WI38 (cell line): ENCODE data around the gene SERTM2.

Experiments used
- H3K4me3 ChIP-seq: 2 replicates; pipeline ENCODE4 v1.5.1; 2011; ENCODE audit warnings: low read depth, mild to moderate bottlenecking, control low read depth, low read length
- CTCF ChIP-seq: IDR thresholded peaks from 2 replicates; pipeline ENCODE4 v1.5.1; 2012; ENCODE audit warnings: low read depth, mild to moderate bottlenecking, control low read depth, low read length

SERTM2 gene

DNA sequence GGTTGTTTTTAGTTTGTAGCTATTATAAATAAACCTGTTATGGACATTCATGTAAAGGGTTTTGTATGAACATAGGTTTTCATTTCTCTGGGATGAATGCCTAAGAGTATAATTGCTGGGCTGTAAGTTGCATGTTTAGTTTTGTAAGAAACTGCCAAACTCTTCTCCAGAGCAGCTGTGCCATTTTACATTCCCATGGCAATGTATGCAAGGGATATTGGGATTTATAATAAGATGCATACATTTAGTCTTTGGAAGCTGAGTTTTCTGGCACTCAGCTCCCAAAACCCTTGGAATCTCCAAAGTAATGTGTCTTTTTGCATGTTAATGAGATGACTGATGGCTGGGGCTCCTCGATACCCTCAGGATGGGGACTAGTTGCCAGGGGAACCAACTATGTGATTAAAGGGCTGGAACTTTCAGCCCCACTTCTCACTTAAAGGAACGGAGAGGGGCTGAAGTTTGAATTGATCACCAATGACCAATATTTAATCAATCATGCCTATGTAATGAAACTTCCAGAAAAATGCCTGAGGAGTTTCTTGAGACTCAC, 44.0 kb downstream of the SERTM2 start:
- TF ChIP-seq CTCF = no peak
- H3K4me3 ChIP-seq = no peak overlapping the region

DNA sequence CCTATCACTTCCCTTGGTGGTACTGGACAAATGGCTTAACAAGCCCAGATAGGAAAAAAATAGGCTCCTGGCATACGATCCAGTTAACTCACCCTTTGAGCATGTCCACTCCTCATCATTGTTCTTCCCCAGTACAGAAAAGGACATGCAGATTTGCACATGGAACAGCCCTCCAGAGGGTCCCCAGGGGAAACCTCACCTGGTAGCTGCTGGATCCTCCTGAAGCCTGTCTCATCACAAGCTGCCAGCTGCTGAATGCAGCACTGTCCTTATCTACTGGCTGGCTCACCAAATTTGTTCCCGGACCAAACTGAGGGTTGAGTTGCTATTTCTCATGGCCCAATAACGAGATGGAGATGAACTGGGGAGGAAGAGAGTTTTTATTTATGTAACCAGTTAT, 49.4 kb downstream of the SERTM2 start:
- no peak overlapping the region for H3K4me3 ChIP-seq
- no peak for TF ChIP-seq CTCF

GRCh38 chrX:111561851-111562250, 50.4 kb downstream of the SERTM2 start:
- TF ChIP-seq CTCF = no peak
- no peak overlapping the region for H3K4me3 ChIP-seq

GRCh38 chrX:111567542-111568255, 56.3 kb downstream of the SERTM2 start:
- no peak overlapping the region for H3K4me3 ChIP-seq
- TF ChIP-seq CTCF = no peak

DNA sequence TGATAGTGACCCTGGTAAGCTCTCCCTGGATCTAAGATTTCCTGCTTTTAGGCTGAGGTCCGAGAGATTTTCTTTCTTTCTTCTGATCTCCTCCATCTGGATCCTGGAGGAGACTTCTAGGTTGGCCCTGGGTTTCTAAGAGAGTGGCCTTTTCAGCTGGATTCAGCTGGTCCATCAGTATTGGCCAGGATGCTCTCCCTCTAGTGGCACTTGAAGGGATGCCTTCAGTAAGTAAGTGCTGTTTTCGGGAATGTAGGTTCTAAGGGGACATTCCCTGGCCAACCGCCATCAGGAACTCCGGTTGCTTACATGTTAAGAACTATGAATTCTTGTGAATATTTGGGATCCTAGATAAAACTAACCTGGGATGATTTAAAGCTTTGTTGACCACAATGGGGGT, 56.9 kb downstream of the SERTM2 start:
- TF ChIP-seq CTCF = peak; percentile 40
- no peak overlapping the region for H3K4me3 ChIP-seq

- no peak for TF ChIP-seq CTCF
These were observed 57.4 kb downstream of the SERTM2 start for GRCh38 chrX:111568817-111569216.

More at GRCh38 chrX:111568817-111569216, 57.4 kb downstream of the SERTM2 start:
- no peak overlapping the region for H3K4me3 ChIP-seq
